Measurements from ENCODE around the gene NRIP1. TPM values are rescaled to one million over a fixed set of nuclear protein-coding genes. Genes with fewer than 3 reads are reported as not detected.

Gene NRIP1
- polyA plus RNA-seq, 1 donor (not counting 4 experiments of a cell fraction or from before 2014, with no cell fraction given), result 25.5 TPM

DNA sequence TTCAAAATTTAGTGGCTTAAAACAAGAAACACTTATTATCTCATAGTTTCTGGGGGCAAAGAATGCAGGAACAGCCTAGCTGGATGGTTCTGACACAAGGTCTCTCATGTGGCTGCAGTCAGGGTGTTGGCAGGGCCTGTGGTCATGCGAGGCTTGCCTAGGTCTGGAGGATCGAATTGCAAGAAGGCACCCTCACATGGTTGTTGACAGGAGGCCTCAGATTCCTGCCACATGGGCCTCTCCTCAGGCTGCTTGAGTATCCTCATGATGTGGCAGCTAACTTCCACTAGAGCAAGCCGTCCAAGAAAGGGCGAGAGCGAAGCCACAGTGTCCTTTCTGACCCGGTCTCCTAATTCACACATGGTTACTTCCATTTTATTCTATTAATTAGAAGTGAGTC, 6.2 kb upstream of the NRIP1 start:
- H2AFZ ChIP-seq (ENCODE audit: control insufficient read depth, low read length), result no peak overlapping the region
- TF ChIP-seq, protein P1, sequence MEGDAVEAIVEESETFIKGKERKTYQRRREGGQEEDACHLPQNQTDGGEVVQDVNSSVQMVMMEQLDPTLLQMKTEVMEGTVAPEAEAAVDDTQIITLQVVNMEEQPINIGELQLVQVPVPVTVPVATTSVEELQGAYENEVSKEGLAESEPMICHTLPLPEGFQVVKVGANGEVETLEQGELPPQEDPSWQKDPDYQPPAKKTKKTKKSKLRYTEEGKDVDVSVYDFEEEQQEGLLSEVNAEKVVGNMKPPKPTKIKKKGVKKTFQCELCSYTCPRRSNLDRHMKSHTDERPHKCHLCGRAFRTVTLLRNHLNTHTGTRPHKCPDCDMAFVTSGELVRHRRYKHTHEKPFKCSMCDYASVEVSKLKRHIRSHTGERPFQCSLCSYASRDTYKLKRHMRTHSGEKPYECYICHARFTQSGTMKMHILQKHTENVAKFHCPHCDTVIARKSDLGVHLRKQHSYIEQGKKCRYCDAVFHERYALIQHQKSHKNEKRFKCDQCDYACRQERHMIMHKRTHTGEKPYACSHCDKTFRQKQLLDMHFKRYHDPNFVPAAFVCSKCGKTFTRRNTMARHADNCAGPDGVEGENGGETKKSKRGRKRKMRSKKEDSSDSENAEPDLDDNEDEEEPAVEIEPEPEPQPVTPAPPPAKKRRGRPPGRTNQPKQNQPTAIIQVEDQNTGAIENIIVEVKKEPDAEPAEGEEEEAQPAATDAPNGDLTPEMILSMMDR (optimal IDR thresholded peaks at IDR 0.05 in 1 of 3, IDR thresholded peaks at IDR 0.05 in 1 of 3, conservative IDR thresholded peaks at IDR 0.05 in 1 of 3; ENCODE audit: extremely low read depth in 1 of 3, insufficient read depth in 2 of 3, low read length in 3 of 3), result no peak
- no peak for TF ChIP-seq EZH2 (IDR thresholded peaks at IDR 0.05; ENCODE audit: low read length)
- H3K9ac ChIP-seq (ENCODE audit: control insufficient read depth, extremely low read depth, insufficient read depth, low read length), result no peak overlapping the region
- H3K27ac ChIP-seq (ENCODE audit: control insufficient read depth, insufficient read depth, low read length), result no peak overlapping the region
- H3K4me1 ChIP-seq (ENCODE audit: control insufficient read depth, extremely low read depth, insufficient read depth, low read length), result no peaks in the 10 kb centered on the region
- FAIRE-seq, result no peak
- H3K27me3 ChIP-seq (ENCODE audit: control insufficient read depth, extremely low read depth, insufficient read depth, low read length), result no peaks in the 10 kb centered on the region
- no peaks in the 10 kb centered on the region for H3K9me3 ChIP-seq (ENCODE audit: control insufficient read depth, low read depth, low read length)
- H3K9me1 ChIP-seq (ENCODE audit: control insufficient read depth, extremely low read depth, insufficient read depth, low read length), result no peaks in the 10 kb centered on the region
- dilution Hi-C loops (cut with MboI; ENCODE audit: extremely low pct_ligation_motif_present, low sequenced_read_pairs), result no loop called here
- no peak overlapping the region for H3K4me2 ChIP-seq (ENCODE audit: control insufficient read depth, extremely low read depth, insufficient read depth, low read depth, low read length)
- H3K36me3 ChIP-seq (ENCODE audit: control insufficient read depth in 2 of 2, extremely low read depth in 1 of 2, insufficient read depth in 2 of 2, low read length in 2 of 2), result no peaks in the 10 kb centered on the region
- no peaks in the 10 kb centered on the region for H4K20me1 ChIP-seq (ENCODE audit: control insufficient read depth, extremely low read depth, insufficient read depth, low read length)
- no peaks in the 10 kb centered on the region for H3K79me2 ChIP-seq (ENCODE audit: control insufficient read depth, insufficient read depth, low read length)
- H3K4me3 ChIP-seq (ENCODE audit: control insufficient read depth in 2 of 3, extremely low read depth in 1 of 3, insufficient read depth in 2 of 3, low read depth in 1 of 3, low read length in 3 of 3), result no peak overlapping the region
- no peak for DNase-seq (ENCODE audit: low read depth, low spot score)

DNA sequence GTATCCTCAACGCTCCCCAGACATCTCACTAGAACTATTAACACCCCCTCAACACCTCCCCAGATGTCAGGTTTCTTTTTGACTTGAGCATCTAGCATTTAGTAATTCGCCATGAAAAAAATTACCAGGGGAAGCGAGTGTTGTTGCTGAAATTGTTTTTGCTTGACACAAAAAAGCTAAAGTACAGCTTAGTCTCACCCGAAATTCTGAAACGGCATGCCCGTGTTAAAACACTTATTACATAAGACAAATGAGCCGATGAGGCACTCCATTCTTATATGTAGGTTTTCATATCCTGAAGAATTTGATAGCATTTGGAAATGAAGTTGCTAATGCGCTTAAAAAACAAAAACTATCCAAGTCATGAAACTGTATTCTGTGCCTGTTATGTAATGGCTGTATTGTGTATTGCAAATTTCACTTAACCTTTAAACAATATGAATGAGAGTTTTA, 1.3 kb upstream of the NRIP1 start:
- DNase-seq (ENCODE audit: low read depth, low spot score), result no peak
- Histone ChIP-seq H3K27ac (ENCODE audit: control insufficient read depth, insufficient read depth, low read length) (peak overlapping the region; percentile 96), H3K27me3 (ENCODE audit: control insufficient read depth, extremely low read depth, insufficient read depth, low read length) (no peaks in the 10 kb centered on the region), H3K36me3 (ENCODE audit: control insufficient read depth in 2 of 2, extremely low read depth in 1 of 2, insufficient read depth in 2 of 2, low read length in 2 of 2) (no peaks in the 10 kb centered on the region), H4K20me1 (ENCODE audit: control insufficient read depth, extremely low read depth, insufficient read depth, low read length) (no peaks in the 10 kb centered on the region), H3K4me3 (ENCODE audit: control insufficient read depth in 2 of 3, extremely low read depth in 1 of 3, insufficient read depth in 2 of 3, low read depth in 1 of 3, low read length in 3 of 3) (peak overlapping the region; percentile 77 to 88 (median 85)), H3K9me3 (ENCODE audit: control insufficient read depth, low read depth, low read length) (no peaks in the 10 kb centered on the region), H3K9ac (ENCODE audit: control insufficient read depth, extremely low read depth, insufficient read depth, low read length) (peak overlapping the region; percentile 92), H3K9me1 (ENCODE audit: control insufficient read depth, extremely low read depth, insufficient read depth, low read length) (no peaks in the 10 kb centered on the region), H3K4me2 (ENCODE audit: control insufficient read depth, extremely low read depth, insufficient read depth, low read depth, low read length) (peak overlapping the region; percentile 95), H2AFZ (ENCODE audit: control insufficient read depth, low read length) (peak overlapping the region; percentile 62), H3K4me1 (ENCODE audit: control insufficient read depth, extremely low read depth, insufficient read depth, low read length) (peaks cover 11% of the 10 kb centered on the region), H3K79me2 (ENCODE audit: control insufficient read depth, insufficient read depth, low read length) (peaks cover 35% of the 10 kb centered on the region)
- no peak for TF ChIP-seq EZH2 (IDR thresholded peaks at IDR 0.05; ENCODE audit: low read length)
- TF ChIP-seq, protein P1 (optimal IDR thresholded peaks at IDR 0.05 in 1 of 3, IDR thresholded peaks at IDR 0.05 in 1 of 3, conservative IDR thresholded peaks at IDR 0.05 in 1 of 3; ENCODE audit: extremely low read depth in 1 of 3, insufficient read depth in 2 of 3, low read length in 3 of 3), result no peak
- dilution Hi-C loops (cut with MboI; ENCODE audit: extremely low pct_ligation_motif_present, low sequenced_read_pairs), result no loop called here
- FAIRE-seq, result no peak
